Activated naive CD8-positive, alpha-beta T cell treated with anti-CD3 and anti-CD28 coated beads for 36 hours (primary cell): ENCODE results near the gene PPL. TPM values are rescaled to one million over a fixed set of nuclear protein-coding genes. Genes with fewer than 3 reads are reported as not detected.
A peak's percentile ranks its signal among the peaks of the same experiment; 100 is the strongest.

Experiments
- DNase-seq: peaks from one replicate; pipeline ENCODE4 v3.0.0; 2021
- H3K27ac Mint-ChIP-seq: one replicate; pipeline ENCODE4 v1.8.0; 2022; ENCODE audit warnings: mild to moderate bottlenecking, moderate library complexity, mixed read lengths
- H3K27me3 Mint-ChIP-seq: one replicate; pipeline ENCODE4 v1.8.0; 2022; ENCODE audit warnings: mild to moderate bottlenecking, mixed read lengths
- H3K36me3 Mint-ChIP-seq: one replicate; pipeline ENCODE4 v1.8.0; 2021; ENCODE audit warnings: mild to moderate bottlenecking, mixed read lengths
- H3K4me1 Mint-ChIP-seq: one replicate; pipeline ENCODE4 v1.8.0; 2021; ENCODE audit warnings: mixed read lengths
- H3K4me3 Mint-ChIP-seq: one replicate; pipeline ENCODE4 v1.8.0; 2022; ENCODE audit warnings: mild to moderate bottlenecking, moderate library complexity, mixed read lengths
- H3K9me3 Mint-ChIP-seq: one replicate; pipeline ENCODE4 v1.8.0; 2022; ENCODE audit warnings: mixed read lengths
- total RNA-seq, 2 experiments: library from RNA; stranded (reverse); gene quantifications; one replicate each; pipeline ENCODE4 v1.2.3, GENCODE V29; 2021

Gene PPL
- total RNA-seq, 2 experiments from 2014 or later: not detected

- H3K36me3 Mint-ChIP-seq: peaks cover 11% of the 10 kb centered on the region
- H3K9me3 Mint-ChIP-seq: no peaks in the 10 kb centered on the region
- no peak for DNase-seq
- H3K4me1 Mint-ChIP-seq: peaks cover 8% of the 10 kb centered on the region
- H3K27me3 Mint-ChIP-seq: no peaks in the 10 kb centered on the region
- no peak overlapping the region for H3K4me3 Mint-ChIP-seq
- no peak overlapping the region for H3K27ac Mint-ChIP-seq
These were observed 71.6 kb downstream of the PPL start for GRCh38 chr16:4865231-4865860.

DNA sequence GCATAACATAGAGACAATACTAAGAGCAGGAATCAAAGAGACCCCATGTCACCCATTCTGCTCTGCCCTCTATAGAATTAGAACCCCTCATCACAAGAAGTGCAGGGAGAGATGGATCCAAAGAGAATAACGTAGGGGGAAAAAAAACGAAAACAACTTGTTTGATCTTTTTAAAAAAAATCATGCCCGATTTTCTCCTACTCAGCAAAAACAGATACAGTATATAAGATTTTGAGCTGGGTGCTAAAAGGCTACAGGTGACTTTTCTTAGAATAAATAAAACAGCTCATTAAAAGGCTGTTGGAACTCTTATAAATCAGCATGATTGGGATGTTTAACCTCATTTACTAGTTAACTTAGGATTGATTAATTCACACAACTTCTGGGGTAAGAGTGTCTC is 72.2 kb downstream of the PPL start:
- DNase-seq: no peak
- peaks cover 8% of the 10 kb centered on the region for H3K4me1 Mint-ChIP-seq
- H3K9me3 Mint-ChIP-seq: no peaks in the 10 kb centered on the region
- H3K4me3 Mint-ChIP-seq: no peak overlapping the region
- H3K27ac Mint-ChIP-seq: no peak overlapping the region
- H3K27me3 Mint-ChIP-seq: no peaks in the 10 kb centered on the region
- H3K36me3 Mint-ChIP-seq: peaks cover 14% of the 10 kb centered on the region

DNA sequence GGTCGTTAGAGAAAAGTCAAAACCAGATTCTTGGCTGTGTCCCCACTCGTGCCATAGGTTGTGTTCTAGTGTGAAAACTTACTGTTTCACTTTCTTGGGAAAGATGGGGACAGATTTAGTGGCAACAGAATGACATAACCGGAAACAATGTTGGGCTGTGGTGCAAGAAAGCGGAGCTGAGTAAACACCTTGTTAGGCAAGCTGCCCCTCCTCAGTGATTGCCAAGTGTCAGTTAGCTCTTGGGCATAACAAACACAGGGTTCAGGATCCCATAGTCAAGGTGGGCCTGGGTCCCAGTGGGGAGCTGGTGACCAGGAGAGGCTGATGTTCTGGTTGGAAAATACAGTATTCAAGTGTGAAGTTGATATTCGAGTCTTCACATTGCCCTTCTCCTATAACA is 74.3 kb downstream of the PPL start:
- no peak for DNase-seq
- Mint-ChIP-seq H3K27ac (no peak overlapping the region), H3K27me3 (no peaks in the 10 kb centered on the region), H3K36me3 (peaks cover 23% of the 10 kb centered on the region), H3K9me3 (no peaks in the 10 kb centered on the region), H3K4me3 (no peak overlapping the region), H3K4me1 (peaks cover 8% of the 10 kb centered on the region)

DNA sequence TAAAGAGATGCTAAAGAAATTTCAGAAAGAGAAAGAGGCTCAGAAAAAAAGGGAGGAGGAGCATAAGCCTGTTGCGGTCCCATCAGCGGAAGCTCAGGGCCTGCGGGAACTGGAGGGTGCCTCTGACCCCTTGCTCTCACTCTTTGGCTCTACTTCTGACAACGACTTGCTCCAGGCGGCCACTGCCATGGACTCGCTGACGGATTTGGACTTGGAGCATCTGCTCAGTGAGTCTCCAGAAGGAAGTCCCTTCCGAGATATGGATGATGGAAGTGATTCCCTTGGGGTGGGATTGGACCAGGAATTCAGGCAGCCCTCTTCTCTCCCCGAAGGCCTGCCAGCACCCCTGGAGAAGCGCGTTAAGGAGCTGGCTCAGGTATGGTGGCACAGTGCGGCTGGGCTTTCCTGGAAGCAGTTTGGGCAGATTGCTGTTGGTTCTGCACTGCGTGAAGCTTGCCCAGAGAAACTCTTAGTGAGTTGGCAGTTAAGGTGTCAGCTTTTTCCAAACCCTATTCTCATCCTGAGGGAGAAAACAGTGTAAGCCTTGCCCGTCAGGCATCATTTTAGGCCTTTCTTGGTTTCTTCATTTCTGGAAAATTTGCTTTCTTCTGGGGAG is 76.1 kb downstream of the PPL start:
- peaks cover 4% of the 10 kb centered on the region for H3K4me1 Mint-ChIP-seq
- no peaks in the 10 kb centered on the region for H3K27me3 Mint-ChIP-seq
- no peak overlapping the region for H3K4me3 Mint-ChIP-seq
- no peak for DNase-seq
- H3K27ac Mint-ChIP-seq: no peak overlapping the region
- peaks cover 19% of the 10 kb centered on the region for H3K36me3 Mint-ChIP-seq
- H3K9me3 Mint-ChIP-seq: no peaks in the 10 kb centered on the region

DNA sequence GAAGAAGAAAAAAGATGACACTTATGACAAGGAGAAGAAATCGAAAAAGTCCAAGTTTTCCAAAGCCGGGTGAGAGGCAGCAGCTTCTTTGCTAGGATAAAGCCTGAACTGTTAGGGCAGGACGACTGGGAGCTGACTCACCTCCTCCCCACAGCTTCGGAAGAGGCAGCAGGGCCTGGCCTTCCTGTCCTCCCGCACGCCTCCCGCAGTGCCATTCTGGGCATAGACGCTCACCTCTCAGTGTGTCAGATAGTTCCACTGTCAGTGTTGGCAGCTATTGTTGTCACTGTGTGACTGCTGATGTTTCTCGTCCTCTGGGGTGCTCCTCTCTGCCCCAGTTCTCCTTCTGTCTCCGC is 77.1 kb downstream of the PPL start:
- peaks cover 19% of the 10 kb centered on the region for H3K36me3 Mint-ChIP-seq
- DNase-seq: no peak
- H3K27me3 Mint-ChIP-seq: no peaks in the 10 kb centered on the region
- no peak overlapping the region for H3K4me3 Mint-ChIP-seq
- no peak overlapping the region for H3K27ac Mint-ChIP-seq
- H3K4me1 Mint-ChIP-seq: peaks cover 4% of the 10 kb centered on the region
- no peaks in the 10 kb centered on the region for H3K9me3 Mint-ChIP-seq

- Mint-ChIP-seq H3K27ac (no peak overlapping the region), H3K27me3 (no peaks in the 10 kb centered on the region)
These were observed 77.6 kb downstream of the PPL start for GRCh38 chr16:4859190-4859899.

DNA sequence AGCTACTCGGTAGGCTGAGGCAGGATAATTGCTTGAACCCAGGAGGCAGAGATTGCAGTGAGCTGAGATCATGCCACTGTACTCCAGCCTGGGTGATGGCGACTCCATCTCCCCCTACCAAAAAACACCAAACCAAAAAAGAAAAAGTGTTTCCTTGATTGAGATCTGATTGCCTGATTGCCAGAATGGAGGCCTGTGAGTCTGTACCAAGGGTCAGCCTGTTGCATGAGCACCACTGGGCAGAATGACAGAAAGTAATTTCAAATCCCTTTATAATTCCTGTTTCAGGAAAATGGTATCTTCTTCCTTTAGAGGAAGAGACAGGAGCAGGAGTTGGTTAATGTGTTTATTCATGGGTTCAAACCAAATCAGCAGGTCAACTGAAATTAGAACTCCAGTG is 81.1 kb downstream of the PPL start:
- Mint-ChIP-seq H3K9me3 (no peaks in the 10 kb centered on the region), H3K27ac (no peak overlapping the region), H3K27me3 (no peaks in the 10 kb centered on the region), H3K4me1 (peaks cover 16% of the 10 kb centered on the region), H3K4me3 (no peak overlapping the region), H3K36me3 (peaks cover 19% of the 10 kb centered on the region)
- DNase-seq: no peak

More at GRCh38 chr16:4859190-4859899, 77.6 kb downstream of the PPL start:
- Mint-ChIP-seq H3K9me3 (no peaks in the 10 kb centered on the region), H3K4me3 (no peak overlapping the region), H3K4me1 (peaks cover 4% of the 10 kb centered on the region), H3K36me3 (peaks cover 19% of the 10 kb centered on the region)
- DNase-seq: no peak

DNA sequence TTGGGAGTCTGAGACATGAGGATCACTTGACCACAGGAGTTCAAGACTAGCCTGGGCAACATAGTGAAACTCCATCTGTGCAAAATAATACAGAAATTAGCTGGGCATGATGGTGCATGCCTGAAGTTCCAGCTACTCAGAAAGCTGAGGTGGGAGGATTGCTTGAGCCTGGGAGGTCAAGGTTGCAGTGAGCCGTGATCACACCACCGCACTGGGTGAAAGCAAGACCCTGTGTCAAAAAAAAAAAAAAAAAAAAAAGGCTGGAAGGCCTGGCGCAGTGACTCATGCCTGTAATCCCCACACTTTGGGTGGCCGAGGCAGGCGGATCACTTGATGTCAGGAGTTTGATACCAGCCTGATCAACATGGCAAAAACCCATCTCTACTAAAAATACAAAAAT is 81.6 kb downstream of the PPL start:
- H3K27ac Mint-ChIP-seq: no peak overlapping the region
- no peaks in the 10 kb centered on the region for H3K9me3 Mint-ChIP-seq
- no peak for DNase-seq
- H3K4me1 Mint-ChIP-seq: peaks cover 19% of the 10 kb centered on the region
- peaks cover 18% of the 10 kb centered on the region for H3K36me3 Mint-ChIP-seq
- H3K27me3 Mint-ChIP-seq: no peaks in the 10 kb centered on the region
- H3K4me3 Mint-ChIP-seq: no peak overlapping the region

DNA sequence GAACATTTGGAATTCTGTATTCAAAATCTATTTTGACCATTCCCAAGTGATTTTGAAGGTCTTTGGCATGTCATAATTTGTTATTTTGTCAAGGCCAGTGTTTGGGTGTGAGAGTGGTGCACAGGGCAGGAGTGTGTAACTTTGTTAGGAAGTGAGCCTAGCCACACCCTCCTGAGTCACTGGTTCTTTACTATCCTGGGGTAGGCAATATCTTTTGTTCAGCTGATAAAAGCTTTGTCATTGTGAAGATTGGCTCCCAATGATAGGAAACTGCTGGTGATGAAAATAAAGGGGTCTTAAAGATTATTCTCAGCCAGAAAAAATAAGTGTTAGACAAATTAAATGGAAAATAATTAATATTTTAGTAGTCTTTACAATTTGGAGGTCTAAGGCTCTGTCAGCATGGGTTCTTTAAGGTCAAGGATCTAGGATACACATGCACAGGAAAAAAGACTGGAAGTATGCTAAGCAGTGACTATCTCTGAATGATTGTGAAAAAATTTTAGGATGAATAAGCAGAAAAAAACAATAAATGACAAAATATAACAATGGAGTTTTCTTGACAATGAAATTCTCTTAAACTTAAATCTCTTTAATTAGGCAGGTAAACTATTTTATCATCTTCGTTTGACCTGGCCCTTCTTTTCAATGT is 84.6 kb downstream of the PPL start:
- no peak for DNase-seq
- no peak overlapping the region for H3K4me3 Mint-ChIP-seq
- peaks cover 8% of the 10 kb centered on the region for H3K36me3 Mint-ChIP-seq
- no peaks in the 10 kb centered on the region for H3K9me3 Mint-ChIP-seq
- no peaks in the 10 kb centered on the region for H3K27me3 Mint-ChIP-seq
- H3K27ac Mint-ChIP-seq: no peak overlapping the region
- H3K4me1 Mint-ChIP-seq: peaks cover 38% of the 10 kb centered on the region

GRCh38 chr16:4850211-4850610 is 86.7 kb downstream of the PPL start:
- Mint-ChIP-seq H3K4me1 (peaks cover 49% of the 10 kb centered on the region), H3K27me3 (no peaks in the 10 kb centered on the region), H3K27ac (no peak overlapping the region), H3K4me3 (no peak overlapping the region), H3K36me3 (peaks cover 16% of the 10 kb centered on the region), H3K9me3 (no peaks in the 10 kb centered on the region)
- no peak for DNase-seq

GRCh38 chr16:4847774-4848587 is 89.0 kb downstream of the PPL start:
- peak overlapping the region; percentile 51 for H3K27ac Mint-ChIP-seq
- H3K27me3 Mint-ChIP-seq: no peaks in the 10 kb centered on the region
- DNase-seq: peak; percentile 49
- H3K4me1 Mint-ChIP-seq: peaks cover 55% of the 10 kb centered on the region
- H3K4me3 Mint-ChIP-seq: peak overlapping the region; percentile 82
- peaks cover 16% of the 10 kb centered on the region for H3K36me3 Mint-ChIP-seq
- H3K9me3 Mint-ChIP-seq: no peaks in the 10 kb centered on the region

GRCh38 chr16:4846901-4847773 is 89.8 kb downstream of the PPL start, which contains the start of the genes GLYR1 and UBN1:
GLYR1 (minus strand) TSS chr16:4847288; CDS start chr16:4847265, 23 bp downstream.
UBN1 (plus strand) TSS chr16:4847481; CDS start chr16:4852918, 5,437 bp downstream.
- peak within 1 kb of the TSS; percentile 88 for H3K27ac Mint-ChIP-seq
- H3K9me3 Mint-ChIP-seq: no peaks in the 10 kb centered on the region
- H3K4me3 Mint-ChIP-seq: peak within 1 kb of the TSS; percentile 89
- H3K27me3 Mint-ChIP-seq: no peaks in the 10 kb centered on the region
- DNase-seq: peak; percentile 100
- H3K4me1 Mint-ChIP-seq: peaks cover 51% of the 10 kb centered on the region
- H3K36me3 Mint-ChIP-seq: peaks cover 17% of the 10 kb centered on the region

DNA sequence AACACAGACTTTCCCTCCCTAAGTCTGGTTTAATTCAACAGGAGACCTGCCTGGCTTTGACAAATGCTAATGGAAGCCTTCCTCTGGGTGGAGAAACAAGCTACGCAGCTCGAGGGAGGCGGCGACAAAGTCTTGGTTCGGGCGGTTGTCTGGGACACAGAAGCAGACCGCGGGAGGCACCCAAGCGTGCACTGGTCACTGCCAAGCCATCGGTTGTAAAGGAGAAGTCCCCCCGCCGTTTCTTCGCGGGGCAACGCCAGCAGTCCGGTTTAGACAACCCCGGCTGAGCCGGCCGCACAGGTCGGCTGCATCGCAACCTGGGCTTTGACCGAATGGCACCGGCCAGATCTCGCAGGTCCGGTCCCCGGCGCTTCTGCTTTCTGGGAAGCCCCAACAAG is 90.4 kb downstream of the PPL start:
- peak overlapping the region; percentile 89 for H3K4me3 Mint-ChIP-seq
- peaks cover 17% of the 10 kb centered on the region for H3K36me3 Mint-ChIP-seq
- no peaks in the 10 kb centered on the region for H3K9me3 Mint-ChIP-seq
- DNase-seq: peak; percentile 27
- peaks cover 46% of the 10 kb centered on the region for H3K4me1 Mint-ChIP-seq
- H3K27me3 Mint-ChIP-seq: no peaks in the 10 kb centered on the region
- H3K27ac Mint-ChIP-seq: peak overlapping the region; percentile 76

DNA sequence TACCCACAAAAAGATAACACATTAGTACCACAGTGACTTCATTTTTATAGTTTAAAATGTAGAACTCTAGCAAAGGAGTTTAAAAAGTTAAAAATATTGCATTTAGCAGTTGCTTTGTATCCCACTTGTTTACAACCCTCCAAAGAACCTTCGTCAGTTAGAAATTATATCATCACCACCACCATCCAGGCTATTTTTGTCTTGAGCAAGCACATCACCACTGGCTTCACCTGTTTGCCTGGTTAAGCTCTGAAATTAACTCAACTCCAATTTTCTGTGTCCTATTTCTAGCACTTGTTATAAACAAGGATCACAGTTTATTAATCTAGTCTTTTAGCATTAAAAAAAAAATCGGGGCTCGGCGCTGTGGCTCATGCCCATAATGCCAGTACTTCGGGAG is 96.0 kb downstream of the PPL start:
- peaks cover 17% of the 10 kb centered on the region for H3K4me1 Mint-ChIP-seq
- H3K27me3 Mint-ChIP-seq: no peaks in the 10 kb centered on the region
- H3K4me3 Mint-ChIP-seq: no peak overlapping the region
- no peak overlapping the region for H3K27ac Mint-ChIP-seq
- H3K36me3 Mint-ChIP-seq: peaks cover 20% of the 10 kb centered on the region
- H3K9me3 Mint-ChIP-seq: no peaks in the 10 kb centered on the region
- no peak for DNase-seq
